Non-pigmented ciliary epithelial cell (primary cell): Measurements from ENCODE around the gene ARHGAP26.
"Not testable (repeated sequence)": the region's sequence is repeated elsewhere in the genome, so short reads cannot be mapped to it uniquely, and the experiment has no call there.

Source experiments
- DNase-seq: peaks from one replicate; pipeline ENCODE4 v3.0.0-alpha.2; 2010; ENCODE audit warnings: low read depth

ARHGAP26 gene

DNA sequence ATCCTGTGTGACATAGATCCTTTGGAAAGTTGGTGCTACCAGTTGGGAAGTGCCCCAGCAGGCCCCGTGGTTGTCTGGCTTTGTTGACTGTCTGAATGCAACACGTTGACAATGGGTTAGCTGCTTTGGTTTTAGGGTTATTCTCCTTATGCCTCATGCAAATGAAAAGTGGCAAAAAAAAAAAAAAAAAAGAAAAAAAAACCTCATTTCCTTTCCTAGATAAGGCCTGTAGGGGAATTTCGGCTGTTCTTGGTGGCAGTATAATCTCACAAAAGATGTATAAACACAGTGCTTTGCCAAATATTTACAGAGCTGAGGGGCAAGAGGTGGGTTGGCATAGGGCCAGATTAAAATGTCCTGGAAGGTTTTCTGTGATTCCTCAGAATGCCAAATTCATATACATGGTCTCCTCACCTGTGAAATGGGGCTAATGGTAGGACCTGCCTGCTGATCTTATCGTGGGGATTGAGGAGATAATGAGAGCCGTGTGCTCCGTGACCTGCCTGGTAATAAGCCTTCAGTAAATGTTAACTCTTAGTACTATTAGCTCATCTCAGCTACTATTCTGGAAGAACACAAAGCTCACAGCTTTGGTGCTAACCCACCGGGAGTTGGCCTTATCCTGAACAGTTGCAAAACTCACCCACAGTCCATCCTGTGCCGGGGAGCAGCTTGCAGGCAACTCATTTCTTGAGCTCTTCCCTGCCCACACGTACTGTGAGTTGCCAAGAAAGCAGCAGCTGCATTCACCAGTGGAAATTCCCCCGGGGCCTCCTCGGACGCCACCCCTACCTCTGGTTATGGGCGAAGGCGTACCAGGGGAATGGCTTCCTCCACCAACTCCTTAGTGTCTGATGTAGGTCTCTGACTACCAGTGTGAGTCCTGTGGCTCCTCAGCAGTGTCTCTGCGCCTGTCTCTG is 413.0 kb downstream of the ARHGAP26 start:
- DNase-seq = peak; percentile 17

- no peak for DNase-seq
These were observed 413.8 kb downstream of the ARHGAP26 start for GRCh38 chr5:143183989-143184388.

- DNase-seq = no peak
These were observed 416.4 kb downstream of the ARHGAP26 start for GRCh38 chr5:143186623-143187022.

DNA sequence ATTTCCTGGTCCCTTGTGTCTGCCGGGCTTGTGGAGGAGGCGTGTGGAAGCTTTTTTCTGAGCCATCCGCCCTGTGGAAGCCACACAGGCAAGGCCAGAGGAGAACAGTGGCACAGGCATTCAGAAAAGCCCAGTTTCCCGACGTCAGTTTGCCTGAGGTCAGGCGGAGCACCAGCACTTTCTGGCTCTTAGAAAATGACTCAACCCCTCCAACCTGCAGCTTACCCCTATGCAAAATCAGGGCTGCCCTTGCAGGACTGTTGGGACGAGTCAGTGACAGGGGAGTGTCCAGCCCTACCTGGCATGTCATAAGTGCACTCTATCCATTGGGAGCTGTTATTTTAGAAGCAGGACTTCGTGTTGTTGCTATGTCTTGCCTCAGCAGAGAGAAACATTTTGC is 417.3 kb downstream of the ARHGAP26 start:
- DNase-seq = no peak

DNA sequence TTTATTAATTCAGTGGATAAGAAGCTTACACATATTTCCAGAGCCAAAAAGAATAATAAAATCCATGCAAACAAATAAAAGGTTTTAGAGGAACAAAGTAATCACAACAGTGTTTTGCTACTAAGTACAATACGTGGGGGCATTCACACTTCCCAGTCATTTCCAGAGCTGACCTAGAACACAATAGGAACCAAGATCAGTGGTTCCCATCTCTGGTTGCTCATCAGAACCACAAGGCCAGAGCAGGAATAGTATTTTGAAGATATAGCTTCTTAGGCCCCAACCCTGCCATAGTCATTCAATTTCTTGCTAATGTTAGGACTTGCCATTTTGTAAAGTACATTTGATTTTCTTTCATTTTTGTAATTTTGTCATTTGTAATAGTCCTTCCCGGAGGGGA is 417.9 kb downstream of the ARHGAP26 start:
- no peak for DNase-seq

- DNase-seq = no peak
These were observed 418.5 kb downstream of the ARHGAP26 start for GRCh38 chr5:143188692-143189091.

DNA sequence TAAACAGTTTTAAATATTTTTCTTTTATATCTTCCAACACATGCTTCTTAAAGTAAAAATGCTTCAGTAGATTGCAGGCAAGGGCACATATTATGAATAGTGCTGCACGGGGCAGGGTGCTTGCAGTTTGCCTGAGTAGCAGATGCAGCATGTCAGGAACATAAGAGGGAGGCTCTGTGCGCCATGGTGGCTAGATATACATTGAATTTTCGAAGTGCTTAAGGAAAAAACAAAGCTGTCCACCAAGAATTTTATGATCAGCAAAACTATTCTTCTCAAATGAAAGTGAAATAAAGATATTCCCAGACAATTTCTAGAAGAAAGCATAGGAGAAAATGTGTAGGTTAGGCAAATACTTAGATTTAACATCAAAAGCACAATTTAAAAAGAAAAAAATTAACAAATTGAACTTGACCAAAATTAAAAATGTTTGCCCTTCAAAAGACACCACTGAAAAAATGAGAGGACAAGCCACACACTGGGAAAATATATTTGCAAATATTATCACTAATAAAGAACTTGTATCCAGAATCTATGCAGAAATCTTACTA is 420.2 kb downstream of the ARHGAP26 start:
- DNase-seq = no peak

DNA sequence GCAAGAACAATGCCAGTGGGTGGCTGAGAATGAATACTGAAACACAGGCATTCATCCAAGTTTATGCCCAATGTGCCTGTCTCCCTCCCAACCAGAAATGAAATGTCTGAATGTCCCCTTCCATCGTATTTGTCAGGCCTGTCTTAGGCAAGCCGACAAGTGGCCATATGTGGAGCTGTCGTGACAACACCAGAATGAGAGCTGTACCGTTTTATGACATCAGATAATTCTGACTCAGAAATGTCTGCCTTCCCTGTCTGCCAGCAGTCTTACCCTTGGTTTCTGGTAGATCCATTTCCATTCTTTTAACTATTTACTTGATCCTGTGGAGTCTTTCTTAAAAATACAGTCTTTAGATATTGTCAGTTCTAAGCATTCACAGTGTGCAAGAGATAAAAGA is 421.5 kb downstream of the ARHGAP26 start:
- DNase-seq = no peak

DNA sequence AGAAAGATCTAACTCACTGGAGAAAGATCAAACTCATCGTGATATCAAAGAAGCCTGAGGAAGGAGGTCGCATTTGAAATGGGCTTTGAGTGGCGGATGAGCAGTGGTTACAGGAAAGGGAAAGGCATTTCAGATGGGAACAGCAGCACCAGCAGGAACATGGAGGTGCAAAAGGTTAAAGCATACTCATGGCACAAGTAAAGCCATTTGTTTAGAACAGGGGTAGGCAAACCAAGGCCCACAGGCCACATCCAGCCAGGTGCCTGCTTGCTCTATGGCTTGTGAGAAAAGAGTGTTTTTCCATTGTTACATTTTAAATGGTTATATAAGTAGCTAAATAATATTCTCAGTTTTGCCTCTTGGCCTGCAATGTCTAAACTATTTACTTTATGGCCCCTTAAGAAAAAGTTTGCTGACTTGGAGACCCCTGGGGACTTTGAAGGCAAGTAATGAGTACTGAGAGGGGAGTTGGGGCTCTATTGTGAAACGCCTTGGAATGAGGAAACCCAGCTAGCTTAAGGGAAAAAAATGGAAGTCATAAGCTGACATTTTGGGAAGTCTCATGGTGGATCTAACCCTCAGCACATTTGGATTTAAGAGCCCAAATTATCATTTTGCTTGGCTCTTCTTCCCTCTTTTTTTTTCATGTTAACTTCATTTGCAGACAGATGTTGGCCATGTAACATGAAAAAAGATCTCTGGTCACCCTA is 422.2 kb downstream of the ARHGAP26 start:
- DNase-seq = no peak

- no peak for DNase-seq
These were observed 424.0 kb downstream of the ARHGAP26 start for GRCh38 chr5:143194206-143194605.

- no peak for DNase-seq
These were observed 424.5 kb downstream of the ARHGAP26 start for GRCh38 chr5:143194713-143195112.

DNA sequence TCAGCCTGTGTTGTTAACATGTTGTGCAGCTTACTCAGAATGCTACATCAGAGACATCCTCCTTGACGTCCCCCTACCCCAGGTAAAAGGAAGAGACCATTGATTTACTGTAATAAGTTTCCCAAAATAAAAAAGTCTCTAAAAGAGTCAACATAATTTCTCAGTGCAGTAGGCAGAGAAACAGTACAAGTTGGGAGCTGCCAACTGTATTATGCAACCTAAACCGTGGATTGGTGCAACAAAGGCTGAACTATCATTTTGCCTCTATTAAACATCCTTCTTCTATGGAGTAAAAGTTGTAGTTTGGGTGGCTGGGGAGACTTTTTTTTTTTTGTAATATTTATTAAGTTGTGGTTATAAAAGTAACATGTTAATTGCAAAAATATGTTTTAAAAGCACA is 425.3 kb downstream of the ARHGAP26 start:
- DNase-seq = no peak

- DNase-seq = no peak
These were observed 426.6 kb downstream of the ARHGAP26 start for GRCh38 chr5:143196601-143197259.

- no peak for DNase-seq
These were observed 427.1 kb downstream of the ARHGAP26 start for GRCh38 chr5:143197260-143197656.

- DNase-seq = no peak
These were observed 428.2 kb downstream of the ARHGAP26 start for GRCh38 chr5:143198332-143198731.

DNA sequence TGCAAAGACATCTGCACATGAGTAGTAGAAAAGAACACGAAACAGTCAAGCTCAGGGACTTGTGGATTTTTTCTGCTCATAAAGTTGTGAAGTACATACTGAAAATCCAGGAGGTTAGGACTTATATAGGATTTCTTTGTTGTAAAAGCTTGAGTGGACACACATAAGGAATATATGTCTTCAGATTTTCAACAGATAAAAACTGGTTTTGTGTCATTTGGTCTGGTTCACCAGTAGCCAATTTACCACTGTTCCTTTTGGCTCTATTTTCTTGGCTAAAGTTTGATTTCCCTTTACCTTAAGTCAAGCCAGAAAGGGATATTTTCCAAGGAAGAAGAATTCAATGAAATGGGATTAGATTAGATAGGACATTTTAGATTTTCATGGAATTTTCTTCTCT is 429.0 kb downstream of the ARHGAP26 start:
- no peak for DNase-seq

GRCh38 chr5:143199843-143200242 is 429.7 kb downstream of the ARHGAP26 start:
- no peak for DNase-seq

DNA sequence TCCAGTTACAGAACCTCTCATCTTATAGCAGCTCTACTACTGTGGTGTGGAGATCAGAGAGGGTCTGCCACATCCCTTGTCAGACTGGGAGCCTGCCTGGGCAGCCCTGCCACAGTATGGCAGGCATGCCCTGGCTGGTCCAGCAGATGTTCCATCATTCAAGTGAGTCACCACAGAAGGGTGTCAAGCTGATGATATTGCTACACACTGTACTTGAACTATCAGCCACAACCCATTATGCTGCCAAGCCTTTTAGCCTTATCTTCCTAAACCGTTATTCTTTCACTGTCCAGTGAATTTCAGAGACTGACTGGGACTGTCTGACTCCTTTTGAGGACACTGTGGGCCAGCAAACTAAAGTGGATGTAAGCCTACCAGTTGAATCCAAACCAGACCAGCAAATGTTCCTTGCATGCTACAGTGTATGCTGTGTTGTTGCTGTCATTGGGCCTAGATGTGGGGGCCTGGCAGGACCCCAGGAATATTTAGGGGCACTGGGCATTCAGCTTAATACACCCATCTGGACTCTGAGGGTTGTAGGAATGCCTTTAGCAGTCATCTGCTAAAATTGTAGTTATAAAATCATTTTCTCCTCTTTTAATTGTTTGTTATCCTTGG is 430.7 kb downstream of the ARHGAP26 start:
- peak; percentile 67 for DNase-seq

DNA sequence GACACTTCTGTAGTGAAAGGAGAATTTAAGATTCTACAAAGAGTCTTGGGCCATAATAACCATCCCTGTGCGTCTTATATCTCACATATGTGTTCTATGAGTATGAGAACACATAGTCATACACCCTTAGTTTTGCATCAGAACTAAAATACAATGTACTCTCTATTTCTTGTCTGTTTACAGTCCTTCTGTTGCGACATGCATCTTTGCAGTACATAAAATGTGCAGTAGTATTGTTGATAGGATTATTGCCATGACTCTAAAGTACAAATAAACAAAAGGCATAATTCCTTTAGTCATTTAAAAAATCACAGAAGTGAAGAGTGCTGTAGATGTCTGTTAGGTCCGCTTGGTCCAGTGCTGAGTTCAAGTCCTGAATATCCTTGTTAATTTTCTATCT is 431.4 kb downstream of the ARHGAP26 start:
- no peak for DNase-seq

- not testable (repeated sequence) for DNase-seq
These were observed 433.3 kb downstream of the ARHGAP26 start for GRCh38 chr5:143203301-143203956.

DNA sequence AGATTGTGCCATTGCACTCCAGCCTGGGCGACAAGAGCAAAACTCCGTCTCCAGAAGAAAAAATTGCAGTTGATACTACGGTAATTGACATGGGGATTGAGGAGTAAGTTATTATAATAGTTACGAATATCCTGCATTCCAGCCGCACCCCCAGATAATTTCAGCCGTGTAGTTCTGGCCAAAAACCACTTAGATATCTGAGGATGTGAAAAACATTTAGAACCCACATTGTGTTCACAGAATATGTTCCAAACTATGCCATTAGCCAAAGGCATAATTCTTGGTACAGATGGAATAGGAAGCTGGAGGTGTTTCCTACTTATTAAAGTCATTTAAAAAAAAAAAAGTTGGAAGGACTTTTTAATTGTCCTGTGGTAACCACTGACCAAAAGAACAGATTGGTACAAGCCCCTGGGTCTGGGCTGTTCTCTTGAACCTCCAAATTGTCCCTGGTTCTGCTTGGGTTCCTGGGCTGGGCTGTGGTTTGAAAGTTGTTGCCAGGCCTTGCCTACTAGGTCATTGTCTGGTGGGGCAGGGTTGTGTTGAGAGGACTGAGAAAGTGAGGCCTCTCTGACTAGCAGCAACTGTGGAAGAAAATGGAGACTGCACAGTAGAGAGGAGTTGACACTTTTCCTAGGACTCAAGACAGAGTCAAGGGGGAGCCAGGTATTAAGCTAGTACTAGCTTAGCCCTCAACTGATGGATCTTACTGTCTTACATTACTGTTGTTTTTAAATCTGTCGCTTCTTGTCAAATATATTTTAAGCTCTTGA is 434.5 kb downstream of the ARHGAP26 start:
- DNase-seq = no peak
